HepG2 (cell line): ENCODE measurements around the gene FAM162A. TPM values are rescaled to one million over a fixed set of nuclear protein-coding genes. Genes with fewer than 3 reads are reported as not detected.
A peak's percentile ranks its signal among the peaks of the same experiment; 100 is the strongest.

Experiments used
- ATF7 ChIP-seq, 2 experiments: fragments of 450-650 bp in 1 of 2; sonication (generic) in 1 of 2; formaldehyde crosslinking in 1 of 2; IDR thresholded peaks; 2 replicates each; pipeline versions ENCODE4 v1.4.0 to v1.6.1; 2016 to 2020; ENCODE audit warnings: antibody characterized with exemption in 1 of 2, mild to moderate bottlenecking in 1 of 2, missing genetic modification reagents in 1 of 2
- KIAA2018 ChIP-seq: sonication (generic); formaldehyde crosslinking; IDR thresholded peaks from 2 replicates; pipeline ENCODE4 v1.5.0; 2020; ENCODE audit warnings: mild to moderate bottlenecking, missing genetic modification reagents, borderline replicate concordance
- MTA3 ChIP-seq: sonication (generic); formaldehyde crosslinking; IDR thresholded peaks from 2 replicates; pipeline ENCODE4 v1.4.0; 2020; ENCODE audit warnings: missing genetic modification reagents
- MTF1 ChIP-seq: sonication (generic); formaldehyde crosslinking; IDR thresholded peaks from 2 replicates; pipeline ENCODE4 v1.5.0; 2020; ENCODE audit warnings: missing genetic modification reagents
- PAWR ChIP-seq: sonication (generic); formaldehyde crosslinking; IDR thresholded peaks from 2 replicates; pipeline ENCODE4 v1.4.0; 2020; ENCODE audit warnings: missing genetic modification reagents, mild to moderate bottlenecking, borderline replicate concordance
- SNAPC5 ChIP-seq: sonication (generic); formaldehyde crosslinking; IDR thresholded peaks from 2 replicates; pipeline ENCODE4 v1.8.1; 2023; ENCODE audit warnings: mild to moderate bottlenecking, missing genetic modification reagents, borderline replicate concordance
- ZNF318 ChIP-seq: sonication (generic); formaldehyde crosslinking; IDR thresholded peaks from 2 replicates; pipeline ENCODE4 v1.4.0; 2020; ENCODE audit warnings: mild to moderate bottlenecking, missing genetic modification reagents
- ZNF326 ChIP-seq: sonication (generic); formaldehyde crosslinking; IDR thresholded peaks from 2 replicates; pipeline ENCODE4 v1.4.0; 2020; ENCODE audit warnings: missing genetic modification reagents, borderline replicate concordance
- ZNF776 ChIP-seq: sonication (generic); formaldehyde crosslinking; IDR thresholded peaks from 2 replicates; pipeline ENCODE4 v1.4.0; 2020; ENCODE audit warnings: mild to moderate bottlenecking, missing genetic modification reagents
- ZNF780A ChIP-seq: sonication (generic); formaldehyde crosslinking; IDR thresholded peaks from 2 replicates; pipeline ENCODE4 v1.8.0; 2022; ENCODE audit warnings: mild to moderate bottlenecking, missing genetic modification reagents, moderate library complexity
- polyA plus RNA-seq, 8 experiments: library from polyadenylated mRNA; depleted of rRNA in 3 of 8; stranded (reverse) in 7 of 8; unstranded in 1 of 8; fragments of >200 nt; fragmentation: Illumina TruSeq in 4 of 8; extraction: Trizol in 4 of 8; gene quantifications; 2 replicates each; pipeline versions ENCODE4 v1.2.1 to v1.2.3, GENCODE V29; 2011 to 2016; ENCODE audit warnings: low read depth in 4 of 8, missing spikeins in 1 of 8, mixed read lengths in 1 of 8; ENCODE audit not compliant: insufficient read depth in 1 of 8
- total RNA-seq, 5 experiments: library from RNA; depleted of rRNA; stranded (reverse); fragments of >200 nt; fragmentation: Illumina TruSeq; extraction: Trizol; gene quantifications; 2 replicates each; pipeline ENCODE4 v1.2.3, GENCODE V29; 2016; ENCODE audit warnings: low read depth in 1 of 5

FAM162A gene
- total and polyA plus RNA-seq, 2 of the 13 experiments (the other 11 are each of a cell fraction or from before 2014, with no cell fraction given) = 115 to 155 TPM

GRCh38 chr3:122383771-122384697, at the start of gene FAM162A (continued):
- peak; percentile 88; the same call in 1 of the 2 replicates for TF ChIP-seq ZNF318 (CRISPR knock-in tag)
- TF ChIP-seq ZNF326 (CRISPR knock-in tag) = no peak
- TF ChIP-seq KIAA2018 (CRISPR knock-in tag) = no peak
- TF ChIP-seq ZNF776 = peak; percentile 68; the same call in 1 of the 2 replicates
- no peak for TF ChIP-seq ATF7 (IDR thresholded peaks at IDR 0.05)
- TF ChIP-seq ATF7 (CRISPR knock-in tag; IDR thresholded peaks at IDR 0.05) = peak; percentile 79
- TF ChIP-seq MTA3 = no peak
- no peak for TF ChIP-seq MTF1
- TF ChIP-seq SNAPC5 (CRISPR knock-in tag) = 0 out of 2 replicates have a peak, but pooled peaks have one; percentile 63
- no peak; the same call in 1 of the 2 replicates for TF ChIP-seq PAWR (CRISPR knock-in tag)
- TF ChIP-seq ZNF780A = peak; percentile 73; the same call in 1 of the 2 replicates
